HG03280 (cell line): Measurements from ENCODE around the gene MFSD6.

ENCODE experiments used
- ATAC-seq: cut with Tn5 transposase; IDR thresholded peaks from one replicate; pipeline ENCODE4 v1.9.1; 2021; ENCODE audit warnings: mild to moderate bottlenecking, moderate library complexity; ENCODE audit not compliant: unreplicated experiment

MFSD6 gene

DNA sequence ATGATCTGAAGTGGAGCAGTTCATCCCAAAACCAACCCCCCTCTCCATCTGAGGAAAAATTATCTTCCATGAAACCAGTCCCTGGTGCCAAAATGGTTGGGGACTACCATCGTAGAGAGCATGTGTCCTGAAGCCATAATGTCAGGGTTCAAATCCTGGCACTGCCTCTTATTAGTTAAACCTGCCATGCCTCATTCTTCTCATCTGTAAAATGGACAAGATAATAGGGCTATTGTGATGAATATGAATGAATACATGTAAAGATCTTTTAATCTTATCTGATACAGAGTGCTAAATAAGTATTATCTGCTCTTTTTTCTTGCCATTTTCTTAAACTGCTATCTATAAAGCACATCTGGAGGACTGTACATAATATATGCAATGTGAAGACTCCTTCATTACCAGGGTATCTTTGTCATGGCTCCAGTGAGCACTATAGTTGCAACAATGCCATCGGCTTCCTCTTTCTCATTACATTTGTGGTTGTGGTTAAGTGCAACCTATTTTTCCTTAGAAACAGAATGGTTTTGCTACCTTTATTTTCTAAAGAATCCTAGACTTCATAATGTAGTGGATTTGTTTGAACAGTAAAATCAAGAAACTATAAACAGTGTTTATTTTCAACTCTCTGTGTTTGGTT, 27.0 kb downstream of the MFSD6 start:
- no peak for ATAC-seq

DNA sequence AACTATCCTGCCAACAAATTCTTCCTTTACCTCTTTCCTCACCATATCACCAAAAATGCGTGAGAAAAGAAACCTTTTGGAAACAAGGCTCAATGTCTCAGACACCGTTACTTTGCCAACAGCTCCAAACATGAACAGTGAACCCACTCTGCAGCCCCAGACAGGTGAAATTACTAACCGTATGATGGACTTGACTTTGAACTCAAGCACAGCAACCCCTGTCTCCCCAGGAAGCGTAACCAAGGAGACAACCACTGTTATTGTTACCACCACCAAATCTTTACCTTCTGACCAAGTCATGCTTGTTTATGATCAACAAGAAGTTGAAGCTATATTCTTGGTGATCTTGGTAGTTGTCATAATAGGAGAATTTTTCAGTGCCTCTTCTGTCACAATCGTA, 28.4 kb downstream of the MFSD6 start:
- ATAC-seq = no peak

DNA sequence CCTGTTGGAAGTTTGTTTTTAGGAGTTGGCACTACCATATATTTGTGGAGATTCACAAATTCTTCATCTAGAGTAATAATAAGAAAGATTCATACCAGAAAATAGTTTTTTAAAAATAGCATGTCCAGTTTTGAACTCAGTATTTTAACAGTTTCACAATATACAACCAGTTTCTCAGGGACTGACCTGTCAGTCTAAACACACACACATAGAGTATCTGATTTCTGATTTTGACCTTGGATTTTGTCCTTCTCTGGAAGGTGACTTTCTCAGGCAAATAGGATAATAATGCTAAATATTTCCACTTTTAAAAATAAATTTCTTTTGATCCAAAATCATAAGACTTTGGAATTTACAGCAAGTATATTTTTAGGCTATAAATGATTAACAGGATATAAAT, 32.0 kb downstream of the MFSD6 start:
- ATAC-seq = no peak

DNA sequence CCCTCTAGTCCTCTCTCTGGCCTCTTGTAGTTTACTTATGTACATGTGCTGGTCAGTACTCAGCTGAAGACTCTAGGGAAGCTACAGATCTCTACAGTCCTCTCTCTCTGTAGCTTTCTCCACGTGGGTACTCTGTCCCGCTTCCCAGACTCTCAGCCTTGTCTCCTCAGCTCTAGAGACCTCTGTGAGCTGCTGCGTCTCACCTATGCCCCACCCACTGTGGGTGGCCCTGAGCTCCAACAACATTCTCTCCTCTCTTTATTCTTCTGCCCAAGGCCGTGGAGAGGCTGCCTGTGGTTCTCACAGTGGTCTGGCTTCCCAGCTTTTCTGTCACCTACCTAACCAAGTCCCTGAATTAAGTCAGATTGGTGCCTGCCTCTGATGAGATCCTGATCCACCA, 33.4 kb downstream of the MFSD6 start:
- no peak for ATAC-seq

DNA sequence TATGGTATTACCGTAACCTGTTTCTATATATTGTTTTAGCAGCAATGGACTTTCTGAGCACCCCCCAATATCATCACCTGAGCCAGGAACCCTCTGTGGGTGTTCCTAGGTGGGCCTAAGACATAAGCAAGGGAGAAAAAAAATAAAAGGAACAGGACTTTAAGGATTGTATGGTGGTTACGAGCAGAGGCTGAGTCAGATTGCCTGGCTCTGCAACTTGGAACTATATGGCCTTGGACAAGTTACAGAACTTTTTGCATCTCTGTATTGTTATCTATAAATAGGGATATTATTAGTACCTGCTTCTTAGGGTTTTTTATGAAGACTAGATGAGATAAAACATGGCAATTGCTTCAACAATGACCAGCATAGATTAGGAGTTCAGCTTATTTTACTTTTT, 34.9 kb downstream of the MFSD6 start:
- ATAC-seq = no peak

DNA sequence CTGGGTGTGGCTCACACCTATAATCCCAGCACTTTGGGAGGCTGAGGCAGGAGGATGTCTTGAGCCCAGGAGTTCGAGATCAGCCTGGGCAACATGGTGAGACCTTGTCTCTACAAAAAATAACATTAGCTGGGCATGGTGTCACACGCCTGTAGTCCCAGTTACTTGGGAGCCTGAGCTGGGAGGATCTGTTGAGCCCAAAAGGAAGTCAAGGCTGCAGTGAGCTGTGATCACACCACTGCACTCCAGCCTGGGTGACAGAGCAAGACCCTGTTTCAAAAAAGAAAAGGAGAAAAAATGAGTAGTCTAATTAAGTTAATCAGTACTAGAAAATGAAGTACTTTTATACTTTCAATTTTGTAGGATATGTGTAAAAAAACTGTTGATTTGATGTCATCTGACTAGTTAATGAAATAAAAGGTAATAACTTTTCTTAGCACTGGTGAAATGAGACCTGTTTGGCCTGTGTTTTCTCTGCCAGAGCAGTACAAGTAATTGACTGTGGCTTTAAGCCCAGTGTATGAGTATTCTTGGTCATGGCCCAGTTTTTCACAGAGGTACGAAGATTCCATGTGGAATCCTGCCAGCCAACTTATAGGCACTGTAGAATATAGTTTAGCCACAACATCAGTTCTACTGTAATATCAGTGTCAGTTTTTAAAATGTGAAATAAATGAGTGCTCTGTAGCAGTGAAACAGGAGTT, 35.8 kb downstream of the MFSD6 start:
- ATAC-seq = no peak

DNA sequence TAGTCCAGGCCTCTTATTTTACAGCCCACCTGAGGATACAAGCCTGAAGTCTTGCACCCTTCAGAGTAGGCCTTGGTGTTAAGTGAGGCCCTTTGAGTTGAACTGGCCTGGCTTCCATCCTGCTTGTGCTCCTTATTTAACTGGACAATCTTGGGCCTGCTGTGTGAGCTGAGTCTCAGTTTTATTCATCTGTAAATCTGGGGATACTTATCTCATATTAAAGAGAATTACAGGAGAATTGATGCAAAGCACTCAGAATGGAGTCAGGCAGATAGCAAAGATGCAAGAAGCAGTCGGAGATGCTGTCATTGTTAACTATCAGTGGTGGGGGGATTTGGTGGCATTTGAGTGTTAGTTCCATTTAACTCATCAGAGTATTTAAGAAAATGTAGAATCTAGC, 36.8 kb downstream of the MFSD6 start:
- no peak for ATAC-seq

DNA sequence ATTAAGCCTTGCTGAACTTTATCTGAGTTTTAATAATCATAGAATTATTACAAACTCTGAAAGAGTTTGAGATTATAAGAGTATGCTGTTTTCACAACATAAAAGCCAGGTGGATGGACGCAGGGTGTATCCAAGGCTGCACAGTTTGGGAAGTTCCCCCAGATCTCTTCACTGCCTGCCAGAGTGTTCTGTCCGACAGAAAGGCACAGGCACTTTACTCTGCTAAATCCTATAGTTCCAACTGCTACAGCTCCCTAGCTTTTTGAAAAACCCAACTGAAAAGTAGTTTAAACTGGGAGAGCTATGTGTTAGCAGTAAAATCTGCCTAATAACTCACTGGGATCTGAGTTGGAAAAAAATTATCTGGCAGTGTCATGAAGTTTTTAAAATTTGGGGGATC, 38.0 kb downstream of the MFSD6 start:
- ATAC-seq = no peak

DNA sequence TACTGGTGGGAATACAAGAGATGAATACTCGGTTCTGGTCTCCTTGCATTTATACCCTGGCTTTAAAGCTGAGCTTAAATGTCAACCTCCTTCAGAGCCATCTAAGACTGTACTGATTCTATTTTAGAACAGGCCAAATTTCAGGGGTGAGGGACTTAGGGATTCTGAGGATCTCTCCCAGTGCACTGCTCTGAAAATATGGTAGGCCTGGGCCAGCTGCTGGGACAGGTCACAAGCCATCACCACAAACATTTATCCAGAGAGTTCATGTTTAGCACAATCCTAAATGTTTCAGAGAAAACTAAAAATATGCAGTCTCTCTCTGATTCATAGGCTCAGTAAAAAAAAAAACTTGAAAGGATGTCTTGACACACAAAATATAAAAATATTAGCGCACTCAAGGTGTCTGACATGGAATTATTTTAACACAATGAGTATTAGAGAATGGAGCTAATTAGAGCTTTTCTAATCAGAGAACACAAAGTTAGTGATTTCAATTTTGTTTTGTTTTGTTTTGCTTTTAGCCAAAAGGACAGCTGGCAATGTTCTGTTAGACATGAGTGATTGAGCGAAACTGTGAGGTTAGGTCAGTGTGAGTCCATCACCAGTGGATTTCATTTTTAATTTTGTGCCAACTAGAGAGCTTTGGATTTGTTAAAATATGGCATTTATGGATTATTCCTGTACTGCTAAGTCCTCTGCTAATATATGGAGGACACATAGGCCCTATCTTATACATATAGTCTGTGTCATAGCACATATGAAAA, 38.8 kb downstream of the MFSD6 start:
- ATAC-seq = no peak

DNA sequence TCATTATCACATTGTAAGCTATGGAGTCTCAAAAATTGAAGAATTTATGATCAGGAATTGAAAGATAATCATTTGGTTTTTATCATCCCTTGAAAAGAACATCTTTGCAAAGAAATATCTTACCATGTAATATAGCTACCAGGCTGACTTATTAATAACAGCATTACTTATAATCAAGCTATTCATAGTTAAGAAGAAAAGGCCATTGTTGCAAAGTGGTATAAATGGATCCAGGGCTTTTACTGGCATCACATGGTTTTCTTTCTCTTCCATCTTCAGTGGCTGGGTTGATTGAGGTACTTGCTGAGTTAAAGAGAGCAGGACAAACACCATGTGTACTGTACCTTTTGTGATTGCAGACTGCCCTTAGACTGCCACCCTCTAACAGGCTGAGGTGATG, 39.6 kb downstream of the MFSD6 start:
- ATAC-seq = no peak

DNA sequence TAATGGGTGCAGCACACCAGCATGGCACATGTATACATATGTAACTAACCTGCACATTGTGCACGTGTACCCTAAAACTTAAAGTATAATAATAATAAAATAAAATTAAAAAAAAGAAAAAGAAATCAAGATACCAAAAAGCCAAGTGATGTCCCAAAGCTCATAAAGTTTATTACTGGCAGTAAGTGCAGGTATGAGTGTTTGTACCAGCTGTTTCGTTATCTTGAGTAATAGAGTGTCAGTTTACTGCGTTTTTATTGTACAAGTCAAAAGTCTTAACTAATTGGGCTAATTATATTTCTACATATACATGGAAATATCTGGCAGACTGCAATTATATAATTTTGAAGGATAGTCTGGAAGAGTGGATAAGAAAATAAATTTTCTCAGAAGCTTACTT, 41.8 kb downstream of the MFSD6 start:
- no peak for ATAC-seq

DNA sequence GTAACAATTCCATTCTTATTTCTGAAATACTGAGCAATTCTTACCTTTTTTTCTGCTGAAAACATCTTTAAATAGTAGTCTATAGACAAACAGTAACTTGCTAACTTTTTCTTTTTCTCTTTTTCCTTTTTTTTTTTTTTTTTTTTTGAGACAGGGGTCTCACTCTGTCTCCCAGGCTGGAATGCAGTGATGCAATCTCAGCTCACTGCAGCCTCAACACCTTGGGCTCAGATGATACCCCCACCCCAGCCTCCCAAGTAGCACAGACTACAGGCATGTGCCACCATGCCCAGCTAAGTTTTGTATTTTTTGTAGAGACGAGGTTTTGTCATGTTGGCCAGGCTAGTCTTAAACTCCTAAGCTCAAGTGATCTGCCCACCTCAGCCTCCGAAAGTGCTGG, 42.2 kb downstream of the MFSD6 start:
- no peak for ATAC-seq

DNA sequence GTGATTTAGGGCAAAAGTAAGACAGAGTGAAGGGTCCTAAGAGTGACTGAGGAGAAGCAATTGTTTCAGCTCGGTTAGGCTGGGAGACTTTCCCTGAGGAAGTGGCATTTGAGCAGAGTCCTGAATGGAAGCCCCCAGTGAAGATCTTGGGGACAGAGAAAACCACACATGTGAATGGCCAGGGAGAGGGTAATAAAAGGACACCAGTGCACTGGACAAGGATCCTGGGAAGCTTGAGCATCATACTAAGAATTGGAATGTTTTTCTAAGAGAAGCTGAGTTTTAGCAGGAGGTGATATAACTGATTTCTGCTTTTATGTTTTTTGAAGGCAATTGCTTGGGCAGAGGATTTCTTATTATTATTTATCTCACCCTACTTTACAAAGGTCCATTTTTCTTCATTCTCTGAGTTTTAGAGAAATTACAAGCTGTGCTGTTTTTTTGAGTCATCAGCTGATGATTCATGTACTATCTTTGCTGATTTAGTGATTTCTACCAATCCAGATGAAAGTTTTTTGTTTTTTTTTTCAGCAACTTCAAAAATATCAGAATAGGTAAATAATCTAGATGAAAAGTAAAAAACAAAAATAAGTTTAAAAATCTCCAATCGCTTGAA, 43.5 kb downstream of the MFSD6 start:
- no peak for ATAC-seq

DNA sequence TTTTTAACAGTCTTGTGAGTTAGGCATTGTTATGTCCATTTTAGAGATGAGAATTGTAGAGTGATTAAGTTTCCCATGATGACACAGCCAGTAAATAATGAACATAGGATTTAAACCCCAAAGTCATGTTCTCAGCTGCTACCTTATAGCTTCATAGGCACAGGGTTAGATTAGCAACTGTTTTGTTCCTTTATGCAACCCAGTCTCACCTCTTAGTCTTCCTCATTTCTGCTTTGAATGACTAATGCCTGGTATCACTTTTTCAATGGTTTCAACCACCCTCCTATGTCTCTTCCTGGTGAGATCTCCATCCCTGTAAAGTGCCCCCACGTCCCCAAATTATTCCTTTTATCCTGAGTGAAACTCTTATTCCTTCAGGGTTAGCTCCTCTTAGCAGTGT, 44.3 kb downstream of the MFSD6 start:
- ATAC-seq = no peak

DNA sequence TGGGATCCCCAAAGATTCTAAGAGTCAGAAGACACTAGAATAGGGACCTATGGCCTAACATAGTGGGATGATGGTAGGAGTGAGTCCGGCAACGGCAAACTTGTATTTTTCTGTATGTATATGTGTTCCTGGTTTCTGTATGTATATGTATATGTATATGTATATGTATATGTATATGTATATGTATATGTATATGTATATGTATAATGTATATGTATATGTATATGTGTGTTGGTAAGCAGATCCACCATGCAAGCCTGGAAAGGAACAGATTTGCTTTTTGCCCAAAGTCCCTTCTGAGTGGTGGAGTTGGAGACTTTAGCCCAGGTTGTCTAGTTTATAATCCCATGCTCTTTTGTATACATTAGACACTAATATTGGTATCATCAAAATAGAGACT, 46.6 kb downstream of the MFSD6 start:
- no peak for ATAC-seq

DNA sequence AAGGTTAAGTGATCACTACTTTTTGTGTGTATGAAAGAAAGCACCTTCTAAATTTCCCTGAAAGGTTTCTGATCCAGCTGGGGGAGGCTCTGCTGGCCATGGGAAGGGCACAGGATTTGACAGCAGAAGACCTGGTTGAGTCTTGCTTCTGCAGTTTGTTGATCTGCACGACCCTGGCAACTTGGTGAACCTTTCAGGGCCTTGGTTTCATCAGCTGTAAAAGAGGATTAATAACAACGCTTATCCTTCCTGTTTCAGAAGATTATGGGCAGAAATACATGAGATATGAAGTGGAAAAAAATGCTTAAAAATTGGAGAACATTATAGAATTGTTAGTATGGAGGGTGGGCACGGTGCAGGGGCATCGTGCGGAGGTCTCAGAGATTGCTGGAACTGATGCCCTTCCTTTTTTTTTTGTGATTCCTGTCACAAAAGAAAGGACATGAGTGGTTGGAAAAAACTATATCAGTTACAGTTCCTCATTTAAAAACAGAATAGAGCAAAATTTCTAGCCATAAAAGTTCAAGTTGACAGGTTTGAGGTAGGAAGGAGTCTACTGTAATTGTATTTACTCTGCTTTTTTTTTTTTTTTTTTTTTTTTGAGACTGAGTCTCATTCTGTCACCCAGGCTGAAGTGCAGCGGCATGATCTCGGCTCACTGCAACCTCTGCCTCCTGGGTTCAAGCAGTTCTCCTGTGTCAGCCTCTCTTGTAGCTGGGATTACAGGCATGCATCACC, 47.4 kb downstream of the MFSD6 start:
- no peak for ATAC-seq

DNA sequence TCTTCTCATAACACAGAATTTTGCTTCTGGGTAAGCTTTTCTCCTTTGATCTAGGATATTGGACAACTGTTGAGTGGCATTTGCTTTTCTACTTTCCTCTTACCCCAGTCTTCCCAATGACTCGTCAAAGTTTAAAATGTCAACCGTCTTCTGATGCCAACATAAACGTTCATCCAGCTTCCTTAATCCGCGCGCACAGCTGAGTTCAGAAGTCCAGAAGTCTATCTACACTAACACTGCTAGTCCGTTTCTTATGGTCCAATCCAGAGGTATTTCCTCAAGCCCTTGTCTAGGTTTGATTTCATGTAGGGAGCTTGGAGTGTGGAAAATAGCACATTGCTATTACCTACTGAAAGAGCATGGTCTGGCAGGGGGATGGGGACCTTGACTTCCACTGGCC, 48.7 kb downstream of the MFSD6 start:
- ATAC-seq = no peak

DNA sequence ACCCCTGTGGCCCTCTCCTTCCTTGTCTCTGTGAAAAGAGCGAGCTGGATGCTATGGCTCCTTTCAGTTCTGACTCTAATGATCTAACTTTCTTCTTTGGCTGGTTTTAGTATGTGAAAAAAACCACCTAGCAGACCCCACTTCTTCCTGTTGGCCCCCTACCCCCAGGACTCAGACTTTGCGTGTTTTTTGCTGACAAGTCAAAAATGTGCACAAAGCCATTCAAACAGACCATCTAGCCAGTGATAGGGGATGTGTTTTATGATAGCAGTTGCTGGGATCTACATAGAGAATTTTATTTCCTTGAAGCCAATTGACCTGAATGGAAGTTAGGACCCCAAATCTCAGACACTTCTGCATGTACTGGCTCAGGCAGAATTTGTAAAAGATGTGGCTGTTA, 49.1 kb downstream of the MFSD6 start:
- no peak for ATAC-seq

DNA sequence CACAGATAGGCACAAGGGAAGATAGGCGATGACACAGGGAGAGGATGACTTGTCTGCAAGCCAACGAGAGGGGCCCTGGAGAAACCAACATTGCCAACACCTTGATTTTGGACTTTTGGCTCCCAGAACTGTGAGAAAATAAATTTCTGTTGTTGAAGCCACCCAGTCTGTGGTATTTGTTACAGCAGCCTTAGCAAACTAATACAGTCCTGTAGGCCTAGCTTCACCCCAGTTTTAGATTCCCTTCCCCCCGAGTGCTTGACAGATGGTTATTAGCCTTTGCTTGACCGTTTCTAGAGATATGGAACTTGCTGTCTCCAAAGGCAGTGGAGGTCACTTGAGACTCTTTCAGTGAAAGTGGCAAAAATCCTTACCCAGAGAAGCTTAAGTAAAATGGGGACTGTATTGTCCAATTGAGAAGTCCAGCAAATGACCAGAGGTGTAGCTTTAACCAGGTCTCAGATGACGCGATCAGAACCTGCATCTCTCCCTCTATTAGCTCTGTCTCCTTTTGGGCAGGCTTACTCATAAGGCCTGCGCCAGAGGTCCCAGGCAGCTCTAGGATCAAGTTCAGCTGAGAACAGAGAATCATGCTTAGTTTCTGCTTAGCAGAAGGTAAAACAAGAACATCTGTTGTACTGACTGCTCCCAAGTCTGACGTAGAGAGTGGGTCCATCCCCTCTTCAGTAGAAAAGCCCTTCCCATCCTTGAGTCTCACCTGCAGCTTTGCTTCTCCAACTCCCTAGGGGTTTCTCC, 50.4 kb downstream of the MFSD6 start:
- ATAC-seq = no peak

DNA sequence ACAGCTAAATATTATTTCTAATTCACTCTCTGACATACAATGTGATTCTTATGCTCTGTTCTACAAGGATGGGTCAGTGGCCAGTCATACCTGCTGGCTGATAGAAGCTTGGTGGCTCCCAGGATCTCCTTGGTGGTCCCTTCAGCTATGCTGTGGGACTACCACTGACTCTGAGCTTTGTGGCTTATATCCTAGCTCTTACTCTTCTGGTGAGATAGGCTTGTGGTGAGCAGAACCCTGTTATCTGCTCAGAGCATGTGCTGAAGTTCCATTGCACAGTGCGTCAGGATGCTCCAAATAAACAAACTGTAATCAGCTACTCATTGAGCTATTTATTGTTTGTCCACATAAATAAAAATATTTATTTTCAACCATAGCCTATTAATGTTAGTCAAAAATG, 51.7 kb downstream of the MFSD6 start:
- no peak for ATAC-seq
